ENCODE data around the gene ITPR2. TPM values are rescaled to one million over a fixed set of nuclear protein-coding genes. Genes with fewer than 3 reads are reported as not detected.

ITPR2 gene
- total and polyA plus RNA-seq, 2 of the 13 experiments (the other 11 are each of a cell fraction or from before 2014, with no cell fraction given): 31.9 to 81.9 TPM

GRCh38 chr12:26736563-26737486 is 96.2 kb downstream of the ITPR2 start (continued):
- TF ChIP-seq IKZF5 (CRISPR knock-in tag; IDR thresholded peaks at IDR 0.05): peak; percentile 83
- peak; percentile 20; the same call in 1 of the 2 replicates for TF ChIP-seq ZNF800 (CRISPR knock-in tag; IDR thresholded peaks at IDR 0.05)
- no peak for TF ChIP-seq ZNF225 (CRISPR knock-in tag; IDR thresholded peaks at IDR 0.05)
- no peak for TF ChIP-seq SNAI1 (CRISPR knock-in tag; IDR thresholded peaks at IDR 0.05; ENCODE audit: borderline replicate concordance)
- no peak for TF ChIP-seq BCL3 (CRISPR knock-in tag; IDR thresholded peaks at IDR 0.05)
- no peak for TF ChIP-seq ZFY (CRISPR knock-in tag; IDR thresholded peaks at IDR 0.05)
- peak; percentile 86 for TF ChIP-seq HNF1B (CRISPR knock-in tag; IDR thresholded peaks at IDR 0.05)
- peak; percentile 44 for TF ChIP-seq ZNF687 (CRISPR knock-in tag; IDR thresholded peaks at IDR 0.05)
- TF ChIP-seq NR2F6 (IDR thresholded peaks at IDR 0.05): peak; percentile 85
- peak; percentile 83 for TF ChIP-seq NR2F6 (CRISPR knock-in tag; IDR thresholded peaks at IDR 0.05)
- TF ChIP-seq NCOR1 (IDR thresholded peaks at IDR 0.05; ENCODE audit: borderline replicate concordance, low read length): peak; percentile 97
- TF ChIP-seq ZNF570 (CRISPR knock-in tag; IDR thresholded peaks at IDR 0.05; ENCODE audit: borderline replicate concordance): no peak
- peak; percentile 35 for TF ChIP-seq CBX1 (IDR thresholded peaks at IDR 0.05; ENCODE audit: low read depth)
- TF ChIP-seq HOXA5 (CRISPR knock-in tag; IDR thresholded peaks at IDR 0.05): peak; percentile 61; the same call in 1 of the 2 replicates
- peak; percentile 97 for TF ChIP-seq FOXK1 (CRISPR knock-in tag; IDR thresholded peaks at IDR 0.05; ENCODE audit: borderline replicate concordance, low read depth)
